Activated T-cell treated with anti-CD3 and anti-CD28 coated beads, Interleukin-2, amount 50 U/mL, for 1 hour (primary cell): ENCODE data around the gene SULT2B1.
"Not testable (repeated sequence)": the region's sequence is repeated elsewhere in the genome, so short reads cannot be mapped to it uniquely, and the experiment has no call there.

ENCODE experiments used
- DNase-seq: peaks from one replicate; pipeline ENCODE4 v3.0.0-alpha.2; 2020

The SULT2B1 gene

GRCh38 chr19:48561412-48561811, 9.4 kb downstream of the SULT2B1 start:
- no peak for DNase-seq

- DNase-seq = no peak
These were observed 13.1 kb downstream of the SULT2B1 start for GRCh38 chr19:48565090-48565489.

- no peak for DNase-seq
These were observed 16.4 kb downstream of the SULT2B1 start for GRCh38 chr19:48568345-48568886.

GRCh38 chr19:48569814-48570213, 17.8 kb downstream of the SULT2B1 start:
- no peak for DNase-seq

GRCh38 chr19:48571378-48572162, 19.6 kb downstream of the SULT2B1 start:
- no peak for DNase-seq

- DNase-seq = no peak
These were observed 21.2 kb downstream of the SULT2B1 start for GRCh38 chr19:48573163-48573505.

- DNase-seq = no peak
These were observed 24.1 kb downstream of the SULT2B1 start for GRCh38 chr19:48575931-48576622.

- DNase-seq = not testable (repeated sequence)
These were observed 25.9 kb downstream of the SULT2B1 start for GRCh38 chr19:48577908-48578307.

- no peak for DNase-seq
These were observed 26.9 kb downstream of the SULT2B1 start for GRCh38 chr19:48578891-48579290.

GRCh38 chr19:48582168-48582567, 30.2 kb downstream of the SULT2B1 start:
- no peak for DNase-seq

- DNase-seq = no peak
These were observed 35.4 kb downstream of the SULT2B1 start for GRCh38 chr19:48587387-48587786.

- peak; percentile 89 for DNase-seq
These were observed 36.9 kb downstream of the SULT2B1 start for GRCh38 chr19:48588670-48589401.

- DNase-seq = no peak
These were observed 39.0 kb downstream of the SULT2B1 start for GRCh38 chr19:48591021-48591420.

- DNase-seq = no peak
These were observed 43.2 kb downstream of the SULT2B1 start for GRCh38 chr19:48595171-48595570.

- DNase-seq = no peak
These were observed 43.9 kb downstream of the SULT2B1 start for GRCh38 chr19:48595833-48596232.

GRCh38 chr19:48596237-48596636, 44.3 kb downstream of the SULT2B1 start:
- no peak for DNase-seq

- peak; percentile 50 for DNase-seq
These were observed 44.9 kb downstream of the SULT2B1 start for GRCh38 chr19:48596679-48597465.

- no peak for DNase-seq
These were observed 47.2 kb downstream of the SULT2B1 start for GRCh38 chr19:48598996-48599700.

GRCh38 chr19:48600679-48601417, 48.9 kb downstream of the SULT2B1 start:
- DNase-seq = no peak

- no peak for DNase-seq
These were observed 51.0 kb downstream of the SULT2B1 start for GRCh38 chr19:48603001-48603400.

- no peak for DNase-seq
These were observed 51.5 kb downstream of the SULT2B1 start for GRCh38 chr19:48603449-48603848.
